HG03045 (cell line): ENCODE measurements around the gene SLC13A1.
"Not testable (repeated sequence)": the region's sequence is repeated elsewhere in the genome, so short reads cannot be mapped to it uniquely, and the experiment has no call there.

Experiments used
- ATAC-seq: cut with Tn5 transposase; IDR thresholded peaks from one replicate; pipeline ENCODE4 v1.9.1; 2021; ENCODE audit warnings: mild to moderate bottlenecking, moderate library complexity; ENCODE audit not compliant: unreplicated experiment

Gene SLC13A1

DNA sequence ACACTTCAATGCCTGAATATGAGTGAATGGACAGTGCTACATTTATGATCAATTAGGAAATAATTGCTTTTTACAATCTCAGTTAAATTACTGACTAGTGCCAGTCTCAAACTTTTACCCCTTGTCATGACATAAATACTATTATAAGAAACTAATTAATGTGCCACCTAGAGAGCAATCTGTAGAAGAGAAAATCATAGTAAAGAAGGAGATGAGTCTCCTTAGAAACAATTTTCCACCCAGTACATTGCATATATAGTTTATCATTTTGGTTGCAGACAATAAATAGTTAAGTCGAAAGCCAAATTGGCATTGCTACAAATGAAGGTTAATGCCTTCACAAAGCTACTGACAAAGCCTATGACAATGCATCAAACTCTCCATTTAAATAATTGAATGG, 68.6 kb downstream of the SLC13A1 start:
- no peak for ATAC-seq

DNA sequence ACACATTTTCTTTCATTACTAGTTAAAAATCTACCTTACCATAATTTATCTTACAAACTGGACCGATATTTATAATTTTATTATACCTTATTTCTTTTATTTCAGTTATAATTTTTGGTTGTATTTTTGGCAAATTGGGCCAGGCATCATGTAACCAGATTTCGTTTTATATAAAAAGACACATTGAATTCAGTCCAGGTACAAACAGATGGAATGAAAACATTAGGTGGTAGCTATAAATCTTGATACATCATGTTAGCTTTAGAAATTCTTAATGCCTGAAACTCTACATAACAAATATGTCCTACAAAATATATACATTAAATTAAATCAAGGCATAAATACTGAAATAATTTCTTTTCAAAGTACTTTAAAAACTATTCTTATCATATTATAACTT, 73.1 kb downstream of the SLC13A1 start:
- ATAC-seq = no peak

DNA sequence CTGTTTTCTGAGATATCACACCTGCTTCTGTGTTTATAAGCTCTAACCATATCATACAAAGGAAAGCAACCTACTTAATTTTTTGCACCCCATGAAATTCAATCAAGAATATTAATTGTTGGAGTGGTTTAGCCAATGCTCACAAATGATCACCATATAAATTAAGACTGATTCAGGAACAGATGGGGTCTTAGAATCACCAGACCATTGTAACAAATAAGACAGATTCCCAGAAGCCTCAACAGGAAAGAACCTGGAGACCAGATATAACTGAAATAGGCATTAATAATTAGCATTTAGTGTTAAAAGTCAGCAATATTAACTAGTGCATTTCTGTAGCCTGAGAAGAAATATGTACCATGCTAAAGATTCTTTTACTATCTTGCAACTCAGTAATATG, 73.6 kb downstream of the SLC13A1 start:
- no peak for ATAC-seq

DNA sequence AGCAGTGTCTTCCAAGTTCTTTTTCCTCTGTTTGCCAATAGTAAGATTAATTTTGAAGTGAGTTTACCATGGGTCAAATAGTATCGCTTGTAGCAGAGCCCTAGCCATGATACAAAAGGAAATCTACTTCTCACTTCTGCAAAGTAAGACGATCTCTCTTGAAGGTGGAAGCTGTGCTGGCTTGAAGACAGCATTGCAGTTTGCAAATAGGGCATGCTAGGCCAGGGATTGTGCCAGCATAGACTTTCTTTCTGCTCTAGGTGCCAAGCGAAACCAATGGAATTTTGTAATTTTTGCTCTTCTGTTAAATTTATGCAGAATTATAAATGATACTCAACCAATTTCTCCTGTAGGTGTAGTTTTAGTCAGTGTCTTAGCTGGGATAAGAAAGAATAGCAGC, 74.5 kb downstream of the SLC13A1 start:
- no peak for ATAC-seq

DNA sequence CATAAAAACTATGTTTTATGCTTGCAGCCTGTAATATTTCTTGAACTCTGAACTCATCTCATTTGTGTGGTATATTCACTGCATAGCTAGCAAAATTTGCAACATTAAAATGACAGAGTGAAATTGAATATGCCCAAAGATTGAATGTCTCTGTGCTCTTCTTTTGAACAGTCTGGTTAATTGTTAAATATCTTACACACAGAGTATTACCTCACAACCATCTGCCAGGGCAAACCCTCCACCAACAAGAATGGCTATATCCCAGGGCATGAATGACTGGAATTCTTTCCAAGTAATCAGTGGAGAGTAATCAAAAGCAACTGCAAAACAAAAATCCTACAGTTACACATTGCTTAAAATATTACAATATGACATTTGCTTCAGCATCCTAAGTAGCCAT, 76.9 kb downstream of the SLC13A1 start:
- no peak for ATAC-seq

DNA sequence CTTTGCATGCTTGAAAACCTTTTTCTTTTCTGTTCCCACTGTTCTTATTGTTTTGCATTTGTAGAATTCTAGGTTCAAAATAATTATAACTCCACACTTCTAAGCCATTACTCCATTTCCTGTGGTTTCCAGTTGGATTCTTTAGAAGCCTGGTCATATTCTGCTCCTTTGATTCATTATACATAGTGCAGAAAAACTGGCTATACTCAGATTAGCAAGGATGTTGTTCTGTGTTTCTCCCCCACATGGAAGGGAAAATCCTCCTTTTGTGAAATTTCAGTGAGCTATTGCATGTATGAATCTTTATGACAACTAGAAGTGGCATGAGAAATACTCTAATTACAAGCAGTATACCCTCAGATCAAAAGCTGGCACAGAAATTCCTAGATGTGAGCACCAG, 79.5 kb downstream of the SLC13A1 start:
- no peak for ATAC-seq

DNA sequence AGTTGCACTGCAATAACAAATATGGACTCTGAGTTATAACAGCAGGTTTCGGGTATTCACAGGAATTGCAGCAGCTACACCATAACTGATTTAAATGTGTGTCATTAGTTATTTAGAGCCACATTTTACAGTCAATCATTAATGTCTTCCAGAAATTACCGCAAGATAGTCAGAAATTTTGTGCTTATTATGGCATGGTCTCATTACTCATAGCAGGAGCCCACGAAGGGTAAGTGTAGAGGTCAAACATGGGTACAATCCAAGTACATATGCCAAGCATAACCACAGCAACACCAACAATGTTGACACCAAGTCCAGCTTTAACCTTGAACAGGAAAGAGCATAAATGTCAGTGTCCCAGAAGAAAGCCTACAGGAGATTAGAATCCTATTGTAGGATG, 84.4 kb downstream of the SLC13A1 start:
- no peak for ATAC-seq

DNA sequence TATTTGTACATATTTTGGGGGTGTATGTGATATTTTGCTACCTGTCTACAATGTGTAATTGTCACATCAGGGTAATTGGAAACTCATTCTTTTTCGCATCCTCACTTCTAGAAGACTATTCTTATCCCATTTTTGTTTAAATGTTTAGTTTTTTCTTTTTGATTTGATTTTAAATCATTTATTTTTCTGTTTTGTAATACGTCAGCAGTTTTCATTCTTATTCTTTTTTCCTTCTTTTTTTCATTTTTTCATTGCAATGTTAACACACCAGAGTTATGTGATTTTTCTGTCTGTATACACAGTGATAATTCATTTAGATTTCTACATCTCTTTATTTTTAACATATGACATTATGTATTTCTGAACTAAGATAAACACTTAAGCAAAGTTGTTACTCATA, 85.5 kb downstream of the SLC13A1 start:
- no peak for ATAC-seq

DNA sequence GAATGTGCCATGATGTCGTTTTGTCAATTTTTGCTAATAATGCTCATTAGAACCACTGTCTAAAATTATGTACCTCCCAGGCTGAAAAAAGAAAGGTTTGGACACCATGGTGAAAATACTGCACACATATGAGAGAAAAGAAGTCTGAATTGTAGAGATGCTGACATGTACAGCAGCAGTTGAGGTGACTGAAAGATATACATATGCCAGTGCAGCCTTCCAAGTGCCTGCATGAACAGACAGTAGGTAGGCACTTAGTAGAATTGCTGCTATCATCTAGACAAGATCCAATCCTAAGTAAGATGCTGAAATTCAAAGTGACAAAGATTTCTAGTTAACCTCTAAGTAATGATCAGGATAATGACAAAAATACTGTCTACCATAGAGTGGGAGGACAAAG, 86.9 kb downstream of the SLC13A1 start:
- ATAC-seq = no peak

DNA sequence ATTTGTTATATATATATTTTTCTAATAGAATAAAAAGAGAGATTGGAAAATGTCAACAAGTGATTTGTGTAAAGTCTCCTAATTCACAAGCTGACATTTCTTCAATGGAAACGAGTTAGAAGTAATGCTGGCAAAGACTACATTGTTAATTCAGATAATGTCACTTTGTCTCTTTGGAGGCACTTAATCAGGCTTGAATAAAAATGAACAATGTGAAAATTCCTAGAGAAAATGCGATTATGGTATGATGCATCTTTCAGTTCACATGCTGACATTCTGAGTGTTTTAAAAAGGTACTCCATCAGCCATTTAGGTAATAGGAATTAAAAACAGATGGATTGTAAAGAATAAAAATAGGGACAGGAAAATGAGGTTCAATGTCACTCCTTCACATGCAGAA, 100.1 kb downstream of the SLC13A1 start:
- no peak for ATAC-seq

DNA sequence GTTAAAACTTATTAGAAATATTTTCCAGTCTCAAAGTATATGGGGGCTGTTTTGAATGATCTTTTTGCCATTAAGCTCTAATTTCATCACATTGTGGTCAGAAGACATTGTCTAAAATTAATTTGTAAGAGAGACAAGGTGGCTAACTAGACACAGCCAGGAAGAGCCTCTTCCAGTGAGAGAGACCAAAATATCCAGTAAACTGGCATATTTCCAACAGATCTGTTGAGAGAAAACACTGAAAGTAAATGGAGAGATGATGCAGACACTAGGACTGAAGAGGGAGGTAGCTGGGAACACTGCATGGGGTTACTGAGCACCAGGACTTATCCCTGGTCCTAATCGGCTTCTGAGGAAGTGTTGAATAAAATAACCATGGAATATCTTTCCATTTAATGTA, 102.8 kb downstream of the SLC13A1 start:
- ATAC-seq = no peak

DNA sequence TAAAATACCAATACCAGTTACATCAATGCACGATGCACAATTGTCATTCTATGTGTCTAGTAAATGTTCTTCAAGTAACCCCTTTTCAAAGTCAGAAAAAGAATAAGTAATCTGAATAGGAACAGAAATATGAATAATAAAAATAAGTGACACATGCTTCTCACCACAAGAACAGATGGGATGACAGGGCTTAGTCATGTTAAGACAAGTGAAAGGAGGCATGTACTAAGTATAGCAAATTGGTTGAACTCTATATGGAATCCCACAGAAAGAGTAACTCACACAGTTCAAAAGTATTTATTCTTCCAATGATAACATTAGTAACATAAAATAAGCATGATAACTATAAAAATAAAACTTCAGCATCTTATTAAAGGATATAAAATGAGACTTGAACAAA, 103.3 kb downstream of the SLC13A1 start:
- ATAC-seq = no peak

DNA sequence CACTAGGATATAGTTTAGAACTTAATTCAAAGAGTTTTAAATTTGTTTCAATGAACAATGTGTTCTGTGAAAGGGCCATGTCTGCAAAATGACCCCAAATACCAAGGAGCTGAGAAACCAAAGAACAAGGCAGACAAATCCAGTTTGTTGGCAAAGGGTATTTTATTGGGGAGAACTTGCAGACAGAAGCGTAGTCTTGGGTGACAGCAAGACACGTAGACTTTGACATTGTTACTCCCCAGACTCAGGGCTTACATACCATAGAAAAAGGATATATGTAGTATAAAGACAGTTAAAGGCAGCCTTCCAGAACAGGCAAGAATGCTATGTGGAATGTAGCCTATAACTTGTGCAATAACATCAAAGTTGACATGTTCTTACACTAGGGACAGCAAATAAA, 109.3 kb downstream of the SLC13A1 start:
- no peak for ATAC-seq

DNA sequence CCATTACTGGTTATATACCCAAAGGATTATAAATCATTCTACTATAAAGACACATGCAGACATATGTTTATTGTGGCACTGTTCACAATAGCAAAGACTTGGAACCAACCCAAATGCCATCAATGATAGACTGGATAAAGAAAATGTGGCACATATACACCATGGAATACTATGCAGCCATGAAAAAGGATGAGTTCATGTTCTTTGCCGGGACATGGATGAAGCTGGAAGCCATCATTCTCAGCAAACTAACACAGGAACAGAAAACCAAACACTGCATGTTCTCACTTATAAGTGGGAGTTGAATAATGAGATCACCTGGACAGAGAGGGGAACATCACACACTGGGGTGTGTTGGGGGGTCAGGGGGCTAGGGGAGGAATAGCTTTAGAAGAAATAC, 112.9 kb downstream of the SLC13A1 start:
- ATAC-seq = not testable (repeated sequence)

DNA sequence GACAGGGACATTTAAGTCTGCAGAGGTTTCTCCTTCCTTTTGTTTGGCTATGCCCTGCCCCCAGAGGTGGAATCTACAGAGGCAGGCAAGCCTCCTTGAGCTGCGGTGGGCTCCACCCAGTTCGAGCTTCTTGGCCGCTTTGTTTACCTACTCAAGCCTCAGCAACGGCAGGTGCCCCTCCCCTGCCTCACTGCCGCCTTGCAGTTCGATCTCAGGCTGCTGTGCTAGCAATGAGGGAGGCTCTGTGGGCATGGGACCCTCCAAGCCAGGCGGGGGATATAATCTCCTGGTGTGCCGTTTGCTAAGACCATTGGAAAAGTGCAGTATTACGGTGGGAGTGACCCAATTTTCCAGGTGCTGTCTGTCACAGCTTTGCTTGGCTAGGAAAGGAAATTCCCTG, 114.9 kb downstream of the SLC13A1 start:
- not testable (repeated sequence) for ATAC-seq

DNA sequence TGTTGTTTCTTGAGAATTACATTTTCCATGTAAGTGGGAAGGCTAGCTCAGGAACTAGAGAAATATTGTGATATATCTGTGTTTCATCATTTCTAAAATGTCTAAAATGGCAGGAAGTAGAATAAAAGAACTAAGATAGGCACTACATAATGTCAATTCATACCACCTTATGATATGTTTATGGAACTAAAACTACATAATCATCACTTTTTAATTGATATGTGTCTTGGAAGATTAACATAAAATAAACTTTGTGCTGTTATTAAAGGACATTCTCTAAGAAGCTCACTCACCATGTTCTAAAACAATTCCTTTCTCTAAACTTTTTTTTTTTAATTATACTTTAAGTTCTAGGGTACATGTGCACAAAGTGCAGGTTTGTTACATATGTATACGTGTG, 120.7 kb downstream of the SLC13A1 start:
- ATAC-seq = no peak

DNA sequence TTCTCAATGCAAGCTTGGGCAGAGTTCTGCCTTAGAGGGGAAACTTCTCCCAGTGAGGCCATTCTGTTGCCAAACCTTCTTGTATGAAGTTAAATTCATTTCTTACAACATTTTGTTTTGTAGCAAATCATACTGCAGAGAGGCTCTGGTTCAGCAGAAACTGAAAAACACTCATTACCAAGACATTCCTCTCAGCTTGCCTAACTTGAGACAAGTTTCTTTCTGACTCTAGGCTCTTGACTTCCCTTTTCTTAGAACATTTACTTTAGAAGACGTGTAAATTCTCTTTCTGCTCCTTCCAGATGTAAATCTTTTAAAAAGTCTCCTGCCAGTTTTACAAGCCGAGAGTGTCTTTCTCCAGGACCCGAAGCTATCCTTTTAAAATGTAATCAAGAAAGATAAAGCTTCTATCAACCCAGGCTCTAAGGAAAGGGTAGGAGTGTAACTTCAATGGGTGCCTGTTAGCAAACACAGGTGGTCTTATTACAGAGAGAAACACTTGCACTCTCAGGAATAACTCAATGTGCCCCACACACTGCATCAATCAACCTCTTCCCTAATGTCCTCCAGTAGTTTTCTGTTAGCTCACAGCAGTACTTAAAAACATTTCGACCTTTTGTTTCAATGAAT, 123.8 kb downstream of the SLC13A1 start:
- no peak for ATAC-seq

DNA sequence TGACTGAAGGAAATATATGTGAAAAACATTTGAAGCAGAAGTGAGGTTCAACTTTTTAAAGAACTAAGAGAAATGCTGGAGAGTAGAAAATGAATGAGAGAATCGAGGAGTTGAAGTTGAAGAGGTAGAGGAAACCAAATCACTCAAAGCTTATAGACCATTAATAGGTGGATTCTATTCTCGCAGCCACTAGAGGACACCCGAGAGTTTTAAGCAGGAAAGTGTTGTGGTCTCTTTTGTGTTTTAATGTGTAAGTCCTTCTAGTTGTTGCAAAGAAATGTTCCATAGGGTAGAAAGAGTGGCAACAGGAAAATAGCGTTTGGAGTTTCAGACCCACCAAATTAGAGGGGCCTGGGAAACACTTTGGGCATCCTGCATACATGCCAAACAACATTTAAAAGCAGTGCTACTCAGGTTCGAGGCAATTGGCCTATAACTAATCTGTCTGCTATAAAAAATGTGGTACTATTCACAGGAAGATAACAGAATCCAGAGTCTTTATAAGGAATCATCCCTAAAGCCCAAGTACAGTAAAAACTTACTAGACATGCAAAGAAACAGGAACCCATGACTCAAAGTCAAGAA, 129.0 kb downstream of the SLC13A1 start:
- ATAC-seq = no peak

DNA sequence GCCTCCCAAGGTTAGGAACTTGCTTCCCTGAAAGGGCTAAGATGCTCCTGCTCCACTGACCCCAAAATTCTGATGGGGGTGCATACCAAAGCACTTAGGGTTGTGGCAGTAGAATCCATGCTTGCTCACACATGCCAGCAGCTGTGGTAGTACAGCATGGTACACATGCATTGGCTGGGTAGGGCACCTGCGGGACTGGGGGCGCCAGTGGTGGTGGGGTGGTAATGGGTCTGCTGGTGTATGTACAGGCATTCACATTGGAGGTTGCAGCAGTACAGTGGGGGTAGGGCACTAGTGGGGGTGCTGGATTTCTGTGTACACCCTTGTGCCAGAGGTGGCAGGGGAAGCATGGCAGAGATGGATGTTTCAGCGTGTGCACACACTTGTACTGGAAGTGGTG, 132.0 kb downstream of the SLC13A1 start:
- ATAC-seq = no peak
